Hepatocyte (in vitro differentiated cells): Measurements from ENCODE around the gene TUBB2B. TPM values are rescaled to one million over a fixed set of nuclear protein-coding genes. Genes with fewer than 3 reads are reported as not detected.
"Not testable (repeated sequence)": the region's sequence is repeated elsewhere in the genome, so short reads cannot be mapped to it uniquely, and the experiment has no call there.

Experiments
- DNase-seq: peaks from one replicate; pipeline ENCODE4 v3.0.0-alpha.2; 2016; ENCODE audit warnings: low spot score
- H2AFZ ChIP-seq: fragments of 200-600 bp; sonication (generic); 2 replicates; pipeline ENCODE4 v1.6.0; 2016; ENCODE audit warnings: antibody characterized with exemption, mild to moderate bottlenecking
- H3K27ac ChIP-seq: fragments of 200-600 bp; sonication (generic); 2 replicates; pipeline ENCODE4 v1.5.1; 2016; ENCODE audit warnings: mild to moderate bottlenecking
- H3K27me3 ChIP-seq: fragments of 200-600 bp; sonication (generic); 2 replicates; pipeline ENCODE4 v1.6.1; 2016
- H3K36me3 ChIP-seq: fragments of 200-600 bp; sonication (generic); replicated peaks from 2 replicates; pipeline ENCODE4 v1.5.1; 2016; ENCODE audit warnings: low read depth; ENCODE audit not compliant: insufficient read depth
- H3K4me1 ChIP-seq: fragments of 200-600 bp; sonication (generic); 2 replicates; pipeline ENCODE4 v1.5.1; 2016; ENCODE audit warnings: mild to moderate bottlenecking, moderate library complexity; ENCODE audit not compliant: insufficient read depth
- H3K4me2 ChIP-seq: fragments of 200-600 bp; sonication (generic); 2 replicates; pipeline ENCODE4 v1.6.0; 2016
- H3K4me3 ChIP-seq: fragments of 200-600 bp; sonication (generic); 2 replicates; pipeline ENCODE4 v1.5.1; 2016; ENCODE audit warnings: mild to moderate bottlenecking
- H3K79me2 ChIP-seq: fragments of 200-600 bp; sonication (generic); 2 replicates; pipeline ENCODE4 v1.6.0; 2017; ENCODE audit warnings: mild to moderate bottlenecking
- H3K9me2 ChIP-seq: fragments of 200-600 bp; sonication (generic); replicated peaks from 2 replicates; pipeline ENCODE4 v1.6.0; 2017; ENCODE audit warnings: mild to moderate bottlenecking; ENCODE audit not compliant: insufficient read depth
- H3K9me3 ChIP-seq: fragments of 200-600 bp; sonication (generic); 2 replicates; pipeline ENCODE4 v1.5.1; 2016; ENCODE audit warnings: low read depth, mild to moderate bottlenecking
- H4K20me1 ChIP-seq: fragments of 200-600 bp; sonication (generic); 2 replicates; pipeline ENCODE4 v1.6.0; 2016; ENCODE audit warnings: mild to moderate bottlenecking; ENCODE audit not compliant: insufficient read depth, poor library complexity, severe bottlenecking
- CTCF ChIP-seq: fragments of 200-600 bp; sonication (generic); IDR thresholded peaks from 2 replicates; pipeline ENCODE4 v1.5.1; 2016; ENCODE audit warnings: antibody characterized with exemption, mild to moderate bottlenecking; ENCODE audit not compliant: poor library complexity
- EZH2 ChIP-seq: fragments of 200-600 bp; sonication (generic); IDR thresholded peaks from 2 replicates; pipeline ENCODE4 v1.6.1; 2016; ENCODE audit warnings: antibody characterized with exemption, mild to moderate bottlenecking, borderline replicate concordance
- EZH2phosphoT487 ChIP-seq: fragments of 200-600 bp; sonication (generic); IDR thresholded peaks from one replicate; pipeline ENCODE4 v1.6.1; 2018; ENCODE audit warnings: antibody characterized with exemption, mild to moderate bottlenecking, low read depth, moderate library complexity; ENCODE audit not compliant: unreplicated experiment, severe bottlenecking
- WGBS: methylation state at CpG from one replicate; pipeline ENCODE4 v1.1.6; 2016; ENCODE audit warnings: low lambda C conversion rate; ENCODE audit errors: missing lambda C conversion rate; 5-methylcytosine and 5-hydroxymethylcytosine counted together
- polyA plus RNA-seq: library from polyadenylated mRNA; unstranded; fragments of >200 nt; fragmentation: Nextera tagmentation; extraction: Ambion mirVana; gene quantifications from 2 replicates; pipeline ENCODE4 v1.2.1, GENCODE V29; 2016
- total RNA-seq: library from RNA; depleted of rRNA; stranded (reverse); fragments of >200 nt; gene quantifications from 2 replicates; pipeline ENCODE4 v1.2.3, GENCODE V29; 2014

Gene TUBB2B
- total and polyA plus RNA-seq, 2 experiments from 2014 or later, result 36.4 to 72.0 TPM

- no peak overlapping the region for H3K4me2 ChIP-seq
- WGBS, result 84% methylated on average over 4 of the region's 4 CpGs
- no peaks in the 10 kb centered on the region for H4K20me1 ChIP-seq
- no peak overlapping the region for H3K27ac ChIP-seq
- TF ChIP-seq EZH2phosphoT487, result no peak
- TF ChIP-seq CTCF, result no peak
- TF ChIP-seq EZH2, result no peak
- H3K36me3 ChIP-seq, result no peaks in the 10 kb centered on the region
- H3K27me3 ChIP-seq, result no peaks in the 10 kb centered on the region
- DNase-seq, result no peak
- no peak overlapping the region for H2AFZ ChIP-seq
- H3K4me1 ChIP-seq, result no peaks in the 10 kb centered on the region
- H3K79me2 ChIP-seq, result no peaks in the 10 kb centered on the region
- no peaks in the 10 kb centered on the region for H3K9me2 ChIP-seq
- no peaks in the 10 kb centered on the region for H3K9me3 ChIP-seq
- H3K4me3 ChIP-seq, result no peak overlapping the region
Measured at GRCh38 chr6:3242768-3243167, 15.3 kb upstream of the TUBB2B start.

GRCh38 chr6:3241745-3242144 is 14.3 kb upstream of the TUBB2B start:
- H3K27ac ChIP-seq, H3K9me3 ChIP-seq, H4K20me1 ChIP-seq, H3K9me2 ChIP-seq, H3K4me2 ChIP-seq, H3K27me3 ChIP-seq, H3K36me3 ChIP-seq, H3K4me1 ChIP-seq, H3K4me3 ChIP-seq, DNase-seq, H2AFZ ChIP-seq, H3K79me2 ChIP-seq: not testable (repeated sequence)
- WGBS, result 100% methylated on average over 4 of the region's 4 CpGs

GRCh38 chr6:3240595-3240994 is 13.1 kb upstream of the TUBB2B start:
- Histone ChIP-seq H3K9me3 (no peaks in the 10 kb centered on the region), H4K20me1 (no peaks in the 10 kb centered on the region), H3K9me2 (no peaks in the 10 kb centered on the region), H3K27me3 (no peaks in the 10 kb centered on the region), H3K4me2 (no peak overlapping the region), H2AFZ (no peak overlapping the region), H3K4me3 (no peak overlapping the region), H3K4me1 (no peaks in the 10 kb centered on the region), H3K27ac (no peak overlapping the region), H3K79me2 (no peaks in the 10 kb centered on the region), H3K36me3 (no peaks in the 10 kb centered on the region)
- TF ChIP-seq EZH2, result no peak
- TF ChIP-seq EZH2phosphoT487, result no peak
- no peak for TF ChIP-seq CTCF
- WGBS, result 79% methylated on average over 7 of the region's 7 CpGs
- DNase-seq, result no peak

- no peak overlapping the region for H2AFZ ChIP-seq
- no peak for DNase-seq
- H3K4me1 ChIP-seq, result no peaks in the 10 kb centered on the region
- TF ChIP-seq EZH2, result no peak
- no peak for TF ChIP-seq CTCF
- no peak for TF ChIP-seq EZH2phosphoT487
- 78% methylated on average over 13 of the region's 13 CpGs for WGBS
- no peaks in the 10 kb centered on the region for H3K9me2 ChIP-seq
- H3K36me3 ChIP-seq, result no peaks in the 10 kb centered on the region
- no peaks in the 10 kb centered on the region for H4K20me1 ChIP-seq
- no peak overlapping the region for H3K27ac ChIP-seq
- peaks cover 2% of the 10 kb centered on the region for H3K27me3 ChIP-seq
- no peaks in the 10 kb centered on the region for H3K79me2 ChIP-seq
- no peaks in the 10 kb centered on the region for H3K9me3 ChIP-seq
- H3K4me3 ChIP-seq, result no peak overlapping the region
- no peak overlapping the region for H3K4me2 ChIP-seq
Measured at GRCh38 chr6:3239110-3239830, 11.8 kb upstream of the TUBB2B start.
